GM23338 (cell line): ENCODE results near the gene COPZ2.

ENCODE experiments used
- EZH2 ChIP-seq: fragments of 200-600 bp; sonication (generic); IDR thresholded peaks from one replicate; pipeline ENCODE4 v1.8.0; 2017; ENCODE audit warnings: antibody characterized with exemption, mild to moderate bottlenecking, low read depth; ENCODE audit not compliant: unreplicated experiment
- EZH2phosphoT487 ChIP-seq: fragments of 200-600 bp; sonication (generic); IDR thresholded peaks from one replicate; pipeline ENCODE4 v1.8.1; 2018; ENCODE audit warnings: antibody characterized with exemption; ENCODE audit not compliant: unreplicated experiment
- JUNB ChIP-seq: IDR thresholded peaks from one replicate; pipeline ENCODE4 v1.6.1; 2016; ENCODE audit warnings: antibody characterized with exemption; ENCODE audit not compliant: unreplicated experiment
- ZNF331 ChIP-seq: fragments of 250-450 bp; sonication (Bioruptor Pico); IDR thresholded peaks from 2 replicates; pipeline ENCODE4 v1.5.0; 2020; ENCODE audit warnings: low read depth, mild to moderate bottlenecking, moderate library complexity
- TF ChIP-seq, protein P1 (sequence below), 2 experiments: fragments of 200-600 bp in 1 of 2; sonication (generic) in 1 of 2; conservative IDR thresholded peaks; 2 replicates each; pipeline versions ENCODE4 v1.5.1 to v1.6.1; 2016 to 2017; ENCODE audit warnings: antibody characterized with exemption in 2 of 2, low read depth in 2 of 2, mild to moderate bottlenecking in 2 of 2, moderate library complexity in 1 of 2
- TF ChIP-seq, protein P2 (sequence below): IDR thresholded peaks from one replicate; pipeline ENCODE4 v1.6.1; 2018; ENCODE audit warnings: antibody characterized with exemption; ENCODE audit not compliant: unreplicated experiment

DNA sequence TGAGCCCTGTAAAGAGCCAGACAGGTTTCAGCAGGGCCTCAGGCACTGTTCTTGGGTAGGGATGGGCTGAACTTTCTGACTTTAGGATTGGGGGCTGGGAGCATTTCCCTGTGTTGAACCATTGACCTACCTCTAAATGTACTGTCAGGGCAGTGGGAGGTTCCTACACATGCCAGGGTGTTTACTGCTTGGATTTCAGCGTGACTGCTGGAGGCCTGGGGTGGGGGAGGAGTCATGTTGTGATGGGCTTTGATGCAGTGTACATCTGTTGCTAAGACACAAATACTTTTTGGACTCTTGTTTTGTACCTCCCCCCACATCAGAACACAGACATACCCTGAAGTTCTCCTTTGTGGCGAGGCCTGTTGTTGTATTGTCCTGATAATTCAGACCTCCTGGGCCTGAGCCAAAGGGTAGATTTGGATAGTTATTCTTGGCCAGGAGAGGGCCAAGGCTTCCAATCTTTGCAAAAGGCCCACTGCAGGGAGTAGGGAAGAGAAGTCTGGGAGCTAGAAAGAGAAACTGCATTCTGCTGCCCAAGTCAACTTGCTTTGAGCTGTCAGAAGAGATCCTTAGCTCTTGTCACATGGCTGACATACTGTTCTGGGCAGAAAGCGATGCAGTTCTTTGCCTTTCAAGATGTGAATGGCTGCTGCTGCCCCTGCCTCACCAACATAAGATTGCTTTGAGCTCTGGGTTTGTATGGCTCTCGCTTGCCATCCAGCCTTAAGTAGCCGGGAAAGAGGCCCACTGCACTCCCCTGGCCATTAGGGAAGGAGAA is 14.3 kb upstream of the COPZ2 start:
- TF ChIP-seq, protein P1, sequence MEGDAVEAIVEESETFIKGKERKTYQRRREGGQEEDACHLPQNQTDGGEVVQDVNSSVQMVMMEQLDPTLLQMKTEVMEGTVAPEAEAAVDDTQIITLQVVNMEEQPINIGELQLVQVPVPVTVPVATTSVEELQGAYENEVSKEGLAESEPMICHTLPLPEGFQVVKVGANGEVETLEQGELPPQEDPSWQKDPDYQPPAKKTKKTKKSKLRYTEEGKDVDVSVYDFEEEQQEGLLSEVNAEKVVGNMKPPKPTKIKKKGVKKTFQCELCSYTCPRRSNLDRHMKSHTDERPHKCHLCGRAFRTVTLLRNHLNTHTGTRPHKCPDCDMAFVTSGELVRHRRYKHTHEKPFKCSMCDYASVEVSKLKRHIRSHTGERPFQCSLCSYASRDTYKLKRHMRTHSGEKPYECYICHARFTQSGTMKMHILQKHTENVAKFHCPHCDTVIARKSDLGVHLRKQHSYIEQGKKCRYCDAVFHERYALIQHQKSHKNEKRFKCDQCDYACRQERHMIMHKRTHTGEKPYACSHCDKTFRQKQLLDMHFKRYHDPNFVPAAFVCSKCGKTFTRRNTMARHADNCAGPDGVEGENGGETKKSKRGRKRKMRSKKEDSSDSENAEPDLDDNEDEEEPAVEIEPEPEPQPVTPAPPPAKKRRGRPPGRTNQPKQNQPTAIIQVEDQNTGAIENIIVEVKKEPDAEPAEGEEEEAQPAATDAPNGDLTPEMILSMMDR (conservative IDR thresholded peaks at IDR 0.05; ENCODE audit: low read depth in 2 of 2): no peak
- TF ChIP-seq EZH2phosphoT487 (no peak), EZH2 (no peak), JUNB (no peak), ZNF331 (CRISPR knock-in tag) (no peak)
- TF ChIP-seq, protein P2, sequence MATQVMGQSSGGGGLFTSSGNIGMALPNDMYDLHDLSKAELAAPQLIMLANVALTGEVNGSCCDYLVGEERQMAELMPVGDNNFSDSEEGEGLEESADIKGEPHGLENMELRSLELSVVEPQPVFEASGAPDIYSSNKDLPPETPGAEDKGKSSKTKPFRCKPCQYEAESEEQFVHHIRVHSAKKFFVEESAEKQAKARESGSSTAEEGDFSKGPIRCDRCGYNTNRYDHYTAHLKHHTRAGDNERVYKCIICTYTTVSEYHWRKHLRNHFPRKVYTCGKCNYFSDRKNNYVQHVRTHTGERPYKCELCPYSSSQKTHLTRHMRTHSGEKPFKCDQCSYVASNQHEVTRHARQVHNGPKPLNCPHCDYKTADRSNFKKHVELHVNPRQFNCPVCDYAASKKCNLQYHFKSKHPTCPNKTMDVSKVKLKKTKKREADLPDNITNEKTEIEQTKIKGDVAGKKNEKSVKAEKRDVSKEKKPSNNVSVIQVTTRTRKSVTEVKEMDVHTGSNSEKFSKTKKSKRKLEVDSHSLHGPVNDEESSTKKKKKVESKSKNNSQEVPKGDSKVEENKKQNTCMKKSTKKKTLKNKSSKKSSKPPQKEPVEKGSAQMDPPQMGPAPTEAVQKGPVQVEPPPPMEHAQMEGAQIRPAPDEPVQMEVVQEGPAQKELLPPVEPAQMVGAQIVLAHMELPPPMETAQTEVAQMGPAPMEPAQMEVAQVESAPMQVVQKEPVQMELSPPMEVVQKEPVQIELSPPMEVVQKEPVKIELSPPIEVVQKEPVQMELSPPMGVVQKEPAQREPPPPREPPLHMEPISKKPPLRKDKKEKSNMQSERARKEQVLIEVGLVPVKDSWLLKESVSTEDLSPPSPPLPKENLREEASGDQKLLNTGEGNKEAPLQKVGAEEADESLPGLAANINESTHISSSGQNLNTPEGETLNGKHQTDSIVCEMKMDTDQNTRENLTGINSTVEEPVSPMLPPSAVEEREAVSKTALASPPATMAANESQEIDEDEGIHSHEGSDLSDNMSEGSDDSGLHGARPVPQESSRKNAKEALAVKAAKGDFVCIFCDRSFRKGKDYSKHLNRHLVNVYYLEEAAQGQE: no peak
